H1 (cell line): ENCODE results near the gene LPP. TPM values are rescaled to one million over a fixed set of nuclear protein-coding genes. Genes with fewer than 3 reads are reported as not detected.

ENCODE experiments used
- CTCF ChIA-PET: fragments of 300-600 bp; sonication (Branson Sonifier 250); formaldehyde crosslinking; loops from one replicate; lab custom pipeline; 2021; ENCODE audit not compliant: partially characterized antibody; lab: Charles Lee
- POLR2A ChIA-PET: fragments of 300-600 bp; sonication (Branson Sonifier 250); formaldehyde crosslinking; loops from one replicate; lab custom pipeline; 2021; ENCODE audit warnings: inconsistent platforms; ENCODE audit not compliant: partially characterized antibody; lab: Charles Lee
- DNase-seq, 2 experiments: peaks; one replicate each; pipeline versions ENCODE4 v3.0.0 to v3.0.0-alpha.2; 2010 to 2022; ENCODE audit warnings: low spot score in 2 of 2, low read depth in 1 of 2, mixed read lengths in 1 of 2
- FAIRE-seq: peaks from 2 replicates; lab custom pipeline; 2011; peaks lifted over from hg19 to GRCh38; lab: Jason Lieb, UNC
- H2AFZ ChIP-seq: 2 replicates; pipeline ENCODE4 v1.8.1; 2012; ENCODE audit warnings: low read length, inconsistent platforms
- H2AK5ac ChIP-seq: 2 replicates; pipeline ENCODE4 v1.6.1; 2013; ENCODE audit warnings: low read depth, low read length
- H2BK120ac ChIP-seq: replicated peaks from 2 replicates; pipeline ENCODE3; 2013; ENCODE audit warnings: low read depth, low read length, inconsistent platforms
- H2BK12ac ChIP-seq: 2 replicates; pipeline ENCODE4 v1.6.1; 2013; ENCODE audit warnings: low read depth, low read length
- H2BK15ac ChIP-seq: 2 replicates; pipeline ENCODE4 v1.6.1; 2013; ENCODE audit warnings: low read length
- H2BK20ac ChIP-seq: 2 replicates; pipeline ENCODE4 v1.6.1; 2013; ENCODE audit warnings: low read length
- H2BK5ac ChIP-seq: 2 replicates; pipeline ENCODE4 v1.6.1; 2013; ENCODE audit warnings: low read depth, low read length
- H3K14ac ChIP-seq: 2 replicates; pipeline ENCODE4 v1.6.1; 2013; ENCODE audit warnings: inconsistent platforms; ENCODE audit not compliant: insufficient read length
- H3K18ac ChIP-seq: 2 replicates; pipeline ENCODE4 v1.6.1; 2013; ENCODE audit warnings: low read length; ENCODE audit errors: extremely low read depth
- H3K23ac ChIP-seq: 2 replicates; pipeline ENCODE4 v1.6.1; 2013; ENCODE audit warnings: inconsistent platforms; ENCODE audit not compliant: insufficient read length
- H3K23me2 ChIP-seq: 2 replicates; pipeline ENCODE4 v1.6.1; 2013; ENCODE audit warnings: low read depth, low read length
- H3K27ac ChIP-seq: 2 replicates; pipeline ENCODE4 v1.6.1; 2011; ENCODE audit warnings: low read depth, low read length, inconsistent platforms
- H3K27me3 ChIP-seq, 4 experiments: replicated peaks in 1 of 4; 1 replicate in 1 of 4; 2 replicates in 3 of 4; pipeline versions ENCODE4 v1.6.1 to v1.8.1; 2011 to 2013; ENCODE audit warnings: low read length in 3 of 4, mild to moderate bottlenecking in 3 of 4, inconsistent platforms in 2 of 4, mixed read lengths in 2 of 4, moderate library complexity in 1 of 4; ENCODE audit not compliant: control insufficient read depth in 3 of 4, insufficient read depth in 3 of 4; ENCODE audit errors: extremely low read depth in 1 of 4
- H3K36me3 ChIP-seq, 4 experiments: 2 replicates each; pipeline versions ENCODE4 v1.6.1 to v1.8.1; 2011 to 2013; ENCODE audit warnings: mild to moderate bottlenecking in 4 of 4, low read length in 3 of 4, moderate library complexity in 2 of 4, control low read depth in 1 of 4, inconsistent platforms in 1 of 4; ENCODE audit not compliant: insufficient read depth in 4 of 4, control insufficient read depth in 2 of 4
- H3K4ac ChIP-seq: replicated peaks from 2 replicates; pipeline ENCODE3; 2013; ENCODE audit warnings: low read length, low read depth, mixed read lengths, inconsistent platforms; ENCODE audit not compliant: insufficient read length
- H3K4me1 ChIP-seq, 4 experiments: replicated peaks in 1 of 4; 1 replicate in 1 of 4; 2 replicates in 3 of 4; pipeline versions ENCODE4 v1.6.1 to v1.8.1; 2011 to 2013; ENCODE audit warnings: low read length in 3 of 4, inconsistent platforms in 2 of 4, mixed read lengths in 1 of 4; ENCODE audit not compliant: insufficient read depth in 4 of 4, control insufficient read depth in 3 of 4
- H3K4me2 ChIP-seq, 2 experiments: 2 replicates each; pipeline versions ENCODE4 v1.6.1 to v1.8.1; 2011 to 2013; ENCODE audit warnings: low read depth in 2 of 2, low read length in 2 of 2, control low read depth in 1 of 2, inconsistent platforms in 1 of 2, mild to moderate bottlenecking in 1 of 2; ENCODE audit not compliant: insufficient read depth in 1 of 2
- H3K4me3 ChIP-seq, 4 experiments: fragments of 200-600, 300-600 bp in 1 of 4; sonication (generic), shearing (Covaris generic), sonication (Bioruptor Twin) in 1 of 4; 2 replicates each; pipeline versions ENCODE4 v1.5.1 to v1.8.1; 2011 to 2016; ENCODE audit warnings: low read length in 4 of 4, low read depth in 3 of 4, control low read depth in 2 of 4, inconsistent platforms in 2 of 4, mild to moderate bottlenecking in 2 of 4, mixed read lengths in 1 of 4, moderate library complexity in 1 of 4; ENCODE audit not compliant: insufficient read depth in 2 of 4; ENCODE audit errors: extremely low read depth in 1 of 4
- H3K56ac ChIP-seq: replicated peaks from 2 replicates; pipeline ENCODE3; 2013; ENCODE audit warnings: low read depth, mild to moderate bottlenecking, mixed read lengths, low read length, inconsistent platforms; ENCODE audit not compliant: insufficient read length
- H3K79me1 ChIP-seq: 2 replicates; pipeline ENCODE4 v1.6.1; 2013; ENCODE audit warnings: low read depth, low read length, control low read depth
- H3K79me2 ChIP-seq, 2 experiments: 2 replicates each; pipeline versions ENCODE4 v1.6.1 to v1.8.1; 2012 to 2013; ENCODE audit warnings: low read length in 2 of 2, mild to moderate bottlenecking in 2 of 2, inconsistent platforms in 1 of 2; ENCODE audit not compliant: insufficient read depth in 2 of 2, control insufficient read depth in 1 of 2
- H3K9ac ChIP-seq, 4 experiments: replicated peaks in 1 of 4; 1 replicate in 1 of 4; 2 replicates in 3 of 4; pipeline versions ENCODE4 v1.6.1 to v1.8.1; 2011 to 2013; ENCODE audit warnings: low read depth in 3 of 4, low read length in 3 of 4, control low read depth in 2 of 4, mild to moderate bottlenecking in 2 of 4, moderate library complexity in 2 of 4, inconsistent platforms in 1 of 4; ENCODE audit errors: extremely low read depth in 1 of 4
- H3K9me3 ChIP-seq, 2 experiments: 2 replicates each; pipeline versions ENCODE4 v1.6.1 to v1.8.1; 2012 to 2013; ENCODE audit warnings: mild to moderate bottlenecking in 2 of 2, moderate library complexity in 2 of 2, control low read depth in 1 of 2, inconsistent platforms in 1 of 2, low read depth in 1 of 2, low read length in 1 of 2, mixed read lengths in 1 of 2; ENCODE audit not compliant: insufficient read depth in 2 of 2
- H4K20me1 ChIP-seq, 2 experiments: replicated peaks in 1 of 2; 2 replicates each; pipeline versions ENCODE3 to v1.8.1; 2011 to 2013; ENCODE audit warnings: inconsistent platforms in 2 of 2, low read length in 2 of 2, mild to moderate bottlenecking in 1 of 2; ENCODE audit not compliant: insufficient read depth in 2 of 2, control insufficient read depth in 1 of 2
- H4K5ac ChIP-seq: 2 replicates; pipeline ENCODE4 v1.6.1; 2013; ENCODE audit warnings: low read length, low read depth, mixed read lengths, inconsistent platforms; ENCODE audit not compliant: insufficient read length
- H4K8ac ChIP-seq: 2 replicates; pipeline ENCODE4 v1.8.0; 2013; ENCODE audit warnings: mild to moderate bottlenecking, moderate library complexity, low read length, inconsistent platforms; ENCODE audit not compliant: insufficient read depth; ENCODE audit errors: extremely low read depth
- H4K91ac ChIP-seq: replicated peaks from 2 replicates; pipeline ENCODE3; 2013; ENCODE audit warnings: low read length, mixed read lengths, inconsistent platforms; ENCODE audit not compliant: insufficient read length
- ASH2L ChIP-seq: fragments of 200-600, 300-600 bp; sonication (generic); IDR thresholded peaks from one replicate; pipeline ENCODE4 v1.7.1; 2017; ENCODE audit warnings: low read length
- CBX8 ChIP-seq: fragments of 300-800, 300-1000 bp; sonication (generic); IDR thresholded peaks from 2 replicates; pipeline ENCODE4 v1.7.1; 2016; ENCODE audit warnings: low read depth, low read length, borderline replicate concordance
- CEBPB ChIP-seq: IDR thresholded peaks from 2 replicates; pipeline ENCODE4 v1.6.1; 2012; ENCODE audit warnings: low read depth, low read length
- CTBP2 ChIP-seq: IDR thresholded peaks from 2 replicates; pipeline ENCODE4 v1.7.0; 2011; ENCODE audit warnings: borderline replicate concordance, mild to moderate bottlenecking, moderate library complexity, mixed read lengths, low read length; ENCODE audit not compliant: insufficient read depth, insufficient read length
- CTCF ChIP-seq, 3 experiments: IDR thresholded peaks; 1 replicate in 2 of 3; 2 replicates in 1 of 3; pipeline versions ENCODE4 v1.5.1 to v1.6.1; 2011; ENCODE audit warnings: low read length in 3 of 3, mild to moderate bottlenecking in 3 of 3, inconsistent platforms in 2 of 3, low read depth in 1 of 3, moderate library complexity in 1 of 3; ENCODE audit not compliant: insufficient read depth in 1 of 3; ENCODE audit errors: control extremely low read depth in 1 of 3
- EP300 ChIP-seq, 2 experiments: IDR thresholded peaks; 1 replicate in 1 of 2; 2 replicates in 1 of 2; pipeline ENCODE4 v1.6.1; 2011 to 2012; ENCODE audit warnings: low read depth in 2 of 2, low read length in 2 of 2, mild to moderate bottlenecking in 2 of 2, borderline replicate concordance in 1 of 2, inconsistent platforms in 1 of 2, moderate library complexity in 1 of 2
- EZH2 ChIP-seq: fragments of 200-600 bp; sonication (generic); IDR thresholded peaks from 2 replicates; pipeline ENCODE4 v1.7.1; 2012; ENCODE audit warnings: low read depth, mild to moderate bottlenecking, moderate library complexity, low read length, inconsistent platforms; ENCODE audit not compliant: severe bottlenecking
- JUN ChIP-seq: IDR thresholded peaks from 2 replicates; pipeline ENCODE4 v1.6.1; 2011; ENCODE audit warnings: low read depth, mild to moderate bottlenecking, improper control_type of control experiment, low read length
- KDM1A ChIP-seq: fragments of 200-600, 300-600 bp; sonication (generic); IDR thresholded peaks from 2 replicates; pipeline ENCODE4 v1.7.1; 2016; ENCODE audit warnings: mild to moderate bottlenecking, low read length, borderline replicate concordance
- MAX ChIP-seq: IDR thresholded peaks from 2 replicates; pipeline ENCODE4 v1.6.1; 2012; ENCODE audit warnings: inconsistent platforms
- SIRT6 ChIP-seq: IDR thresholded peaks from one replicate; pipeline ENCODE4 v1.7.1; 2012; ENCODE audit warnings: low read length, inconsistent platforms
- TCF12 ChIP-seq: IDR thresholded peaks from 2 replicates; pipeline ENCODE4 v1.6.1; 2011; ENCODE audit warnings: low read depth, mild to moderate bottlenecking, low read length
- WGBS, 2 experiments: shearing (Covaris generic) in 1 of 2; methylation state at CpG; one replicate each; pipeline versions ENCODE4 v1.1.6 to v1.1.7; 2013 to 2015; ENCODE audit warnings: low lambda C conversion rate in 2 of 2, mixed read lengths in 2 of 2, inconsistent platforms in 1 of 2, low coverage in 1 of 2, missing lambda C conversion rate in 1 of 2; ENCODE audit not compliant: insufficient replicate concordance in 2 of 2, insufficient coverage in 1 of 2, insufficient read length in 1 of 2; ENCODE audit errors: extremely low coverage in 1 of 2, missing lambda C conversion rate in 1 of 2; 5-methylcytosine and 5-hydroxymethylcytosine counted together
- polyA plus RNA-seq, 7 experiments: library from polyadenylated mRNA; depleted of rRNA in 3 of 7; stranded (reverse) in 5 of 7; unstranded in 2 of 7; fragments of >200 nt in 5 of 7; fragments of 200-250 nt in 2 of 7; gene quantifications; 1 replicate in 5 of 7; 2 replicates in 1 of 7; 4 replicates in 1 of 7; pipeline versions ENCODE4 v1.2.1 to v1.2.3, GENCODE V29; 2011 to 2013; ENCODE audit warnings: missing spikeins in 2 of 7, mixed read lengths in 2 of 7
- total RNA-seq: library from RNA; stranded (reverse); fragmentation: NEBNext Ultra II Directional; extraction: Animal tissue kit (Norgen Biotek cat#: 25700); gene quantifications from 2 replicates; pipeline ENCODE4 v1.2.1, GENCODE V29; 2021

LPP gene
- total and polyA plus RNA-seq, 2 of the 8 experiments (the other 6 are each of a cell fraction or from before 2014, with no cell fraction given): 10.0 to 53.3 TPM

- H2AK5ac ChIP-seq: no peak overlapping the region
- H3K27ac ChIP-seq: no peak overlapping the region
- H2AFZ ChIP-seq: no peak overlapping the region
- no peak overlapping the region for H3K4ac ChIP-seq
- WGBS, 2 experiments: 85% methylated on average over 6 of the region's 6 CpGs; no CpG with 5 or more reads in 1 of the 2 experiments
- H3K36me3 ChIP-seq: no peaks in the 10 kb centered on the region
- H2BK120ac ChIP-seq: no peak overlapping the region
- H2BK5ac ChIP-seq: no peak overlapping the region
- H2BK12ac ChIP-seq: no peak overlapping the region
- FAIRE-seq (no peak), DNase-seq (no peak)
- no peaks in the 10 kb centered on the region for H3K9me3 ChIP-seq
- no peak overlapping the region for H4K5ac ChIP-seq
- no peak overlapping the region for H3K56ac ChIP-seq
- no peaks in the 10 kb centered on the region for H3K79me2 ChIP-seq
- ChIA-PET CTCF (interaction anchor here (1.1 to 1.8 kb wide), 2 partner anchors 12 to 31 kb away, joined by 3 to 6 read pairs; no protein-coding TSS in a partner anchor), POLR2A (no interaction called here)
- H3K14ac ChIP-seq: no peak overlapping the region
- H3K23me2 ChIP-seq: no peaks in the 10 kb centered on the region
- H3K79me1 ChIP-seq: no peaks in the 10 kb centered on the region
- no peak overlapping the region for H3K18ac ChIP-seq
- H4K20me1 ChIP-seq: no peaks in the 10 kb centered on the region
- no peaks in the 10 kb centered on the region for H3K4me1 ChIP-seq
- H3K27me3 ChIP-seq: no peaks in the 10 kb centered on the region
- no peak overlapping the region for H2BK15ac ChIP-seq
- no peak overlapping the region for H2BK20ac ChIP-seq
- H3K4me3 ChIP-seq: no peak overlapping the region
- no peak overlapping the region for H3K9ac ChIP-seq
- no peak overlapping the region for H4K8ac ChIP-seq
- H3K4me2 ChIP-seq: no peak overlapping the region
- no peak overlapping the region for H3K23ac ChIP-seq
- no peak overlapping the region for H4K91ac ChIP-seq
- no peak for TF ChIP-seq SIRT6
- no peak for TF ChIP-seq MAX
- no peak for TF ChIP-seq CBX8
- TF ChIP-seq CTBP2: no peak
- no peak for TF ChIP-seq KDM1A
- TF ChIP-seq EP300 (IDR thresholded peaks at IDR 0.05; ENCODE audit: borderline replicate concordance in 1 of 2, low read depth in 2 of 2, low read length in 2 of 2): no peak
- no peak for TF ChIP-seq CTCF (IDR thresholded peaks at IDR 0.05; ENCODE audit: control extremely low read depth in 1 of 3, insufficient read depth in 1 of 3, low read depth in 1 of 3, low read length in 3 of 3)
- TF ChIP-seq JUN: no peak
- TF ChIP-seq ASH2L: no peak
- TF ChIP-seq EZH2: no peak
- TF ChIP-seq TCF12: no peak
- TF ChIP-seq CEBPB: no peak
Observed at GRCh38 chr3:188761439-188761838, 607.5 kb downstream of the LPP start.
